Activated CD4-positive, alpha-beta T cell treated with anti-CD3 and anti-CD28 coated beads, Interleukin-2, Interleukin-4, amounts not matched to agents 100 ng/mL and 50 ng/mL, durations not matched to agents 16 hours and 8 hours (primary cell): ENCODE measurements around the gene PARD3.
"Not testable (repeated sequence)": the region's sequence is repeated elsewhere in the genome, so short reads cannot be mapped to it uniquely, and the experiment has no call there.

Source experiments
- DNase-seq: peaks from one replicate; pipeline ENCODE4 v3.0.0-alpha.2; 2020; ENCODE audit warnings: low spot score

Gene PARD3

DNA sequence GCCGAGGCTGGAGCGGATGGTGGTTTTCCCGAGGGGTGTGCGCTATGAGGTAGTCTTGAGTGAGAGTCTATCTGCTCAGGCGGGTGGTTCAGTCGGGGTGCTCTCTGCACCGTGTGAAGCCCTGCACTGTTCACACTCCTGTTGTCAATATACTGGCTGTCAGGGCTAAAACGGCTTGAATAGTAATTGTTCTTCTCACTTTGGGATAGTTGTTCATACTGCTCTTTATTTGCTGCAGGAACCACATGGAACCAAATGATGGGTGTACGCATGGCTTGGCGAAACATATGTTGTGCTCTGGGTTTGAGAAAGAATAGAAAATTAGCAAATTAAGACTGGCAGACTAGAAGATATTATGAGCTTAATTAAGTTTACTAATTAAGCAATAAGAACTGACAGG, 432.5 kb downstream of the PARD3 start:
- no peak for DNase-seq

DNA sequence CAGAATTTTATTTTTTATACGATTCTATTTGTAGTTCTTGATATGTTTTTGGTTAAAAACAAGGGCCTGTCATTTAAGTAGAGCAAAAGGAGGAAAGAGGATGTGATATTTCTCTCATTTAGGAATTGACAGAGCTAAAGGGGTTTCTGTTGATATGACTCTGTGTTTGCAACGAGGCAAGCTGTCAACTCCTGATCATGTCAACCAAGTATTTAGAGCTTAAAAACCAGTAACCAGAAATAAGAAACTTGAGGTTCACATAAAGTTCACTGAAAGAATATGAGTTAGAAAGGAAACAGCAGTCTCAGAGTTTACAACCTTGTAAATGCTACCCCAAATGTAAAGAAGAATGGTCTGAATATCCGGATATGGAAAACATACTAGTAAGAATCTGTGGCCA, 434.2 kb downstream of the PARD3 start:
- no peak for DNase-seq

DNA sequence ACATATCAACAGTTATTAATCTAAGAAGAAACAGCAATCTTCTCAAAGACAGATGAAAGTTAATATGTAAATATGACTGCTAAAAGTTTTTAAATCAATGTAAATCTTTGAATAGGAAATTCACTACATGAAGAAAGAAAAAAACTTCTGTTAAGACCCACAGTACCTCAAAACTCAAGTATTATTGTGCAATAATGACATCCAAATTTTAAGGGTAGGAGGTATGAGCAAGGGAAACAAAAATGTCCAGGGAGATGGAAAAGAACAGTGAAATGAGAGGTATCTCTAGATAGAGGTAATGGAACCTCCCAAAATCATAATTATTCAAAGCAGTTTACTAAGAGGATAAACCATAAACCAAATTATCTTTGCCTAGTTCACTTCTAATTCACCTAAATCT, 436.8 kb downstream of the PARD3 start:
- no peak for DNase-seq

DNA sequence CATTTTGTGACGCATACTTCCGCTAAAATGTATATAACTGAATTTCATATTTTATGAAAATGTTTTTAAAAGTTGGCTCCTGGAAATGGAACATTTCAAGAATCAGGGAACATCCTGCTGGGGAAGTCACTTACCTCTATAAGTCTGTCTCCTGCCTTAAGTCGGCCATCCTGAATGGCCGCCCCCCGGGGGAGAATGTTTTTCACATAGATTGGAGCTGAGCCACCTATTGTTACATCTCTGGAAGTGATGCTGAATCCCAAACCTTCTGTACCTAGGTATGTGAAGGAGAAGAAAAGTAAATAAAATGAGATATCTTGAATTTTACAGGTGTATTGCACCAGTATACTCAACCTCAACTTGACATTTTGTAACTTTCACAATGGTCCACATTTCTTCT, 437.3 kb downstream of the PARD3 start:
- no peak for DNase-seq

GRCh38 chr10:34374356-34375045, 440.6 kb downstream of the PARD3 start:
- DNase-seq = no peak

- DNase-seq = no peak
Observed at GRCh38 chr10:34373211-34373610, 441.9 kb downstream of the PARD3 start.

GRCh38 chr10:34372509-34372908, 442.6 kb downstream of the PARD3 start:
- no peak for DNase-seq

DNA sequence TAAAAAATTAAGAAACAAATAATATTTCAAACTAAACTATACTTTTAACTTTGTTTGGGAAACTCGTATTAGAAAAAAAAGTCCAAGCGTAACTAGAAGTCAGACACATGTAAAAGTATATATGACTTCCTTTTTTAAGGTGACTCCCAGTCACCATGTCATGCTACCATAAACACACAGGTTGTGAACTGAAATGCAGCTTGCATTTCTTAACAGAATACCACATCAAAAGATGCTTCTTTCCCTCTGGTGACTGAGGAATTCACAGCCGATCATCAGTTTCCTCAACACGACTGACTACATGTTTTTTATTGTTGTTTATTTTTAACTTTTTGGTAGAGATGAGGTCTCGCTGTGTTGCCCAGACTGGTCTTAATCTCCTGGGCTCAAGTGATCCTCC, 445.0 kb downstream of the PARD3 start:
- DNase-seq = no peak

GRCh38 chr10:34369120-34369519, 446.0 kb downstream of the PARD3 start:
- DNase-seq = no peak

GRCh38 chr10:34364253-34365037, 450.7 kb downstream of the PARD3 start:
- DNase-seq = no peak

DNA sequence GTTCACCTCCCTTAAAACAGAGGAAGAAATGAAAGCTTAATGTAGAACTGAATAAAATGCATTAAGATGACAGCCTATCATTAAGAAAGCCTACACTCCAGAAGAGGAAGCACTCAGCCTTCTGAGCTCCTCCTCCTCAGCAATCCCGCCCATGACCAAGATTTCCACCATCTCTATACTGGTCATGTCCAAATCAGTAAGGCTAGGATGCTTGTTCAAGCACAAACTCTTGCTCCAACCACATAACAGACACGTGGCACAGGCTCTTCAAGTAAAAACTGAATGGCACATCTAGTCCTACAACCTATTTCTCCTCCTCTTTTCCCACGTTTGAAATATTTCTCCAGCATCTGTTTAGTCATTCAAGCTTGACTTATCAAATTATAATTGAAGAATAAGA, 454.1 kb downstream of the PARD3 start:
- DNase-seq = no peak

- DNase-seq = no peak
Observed at GRCh38 chr10:34359435-34359813, 455.7 kb downstream of the PARD3 start.

GRCh38 chr10:34358729-34359434, 456.2 kb downstream of the PARD3 start:
- DNase-seq = no peak

DNA sequence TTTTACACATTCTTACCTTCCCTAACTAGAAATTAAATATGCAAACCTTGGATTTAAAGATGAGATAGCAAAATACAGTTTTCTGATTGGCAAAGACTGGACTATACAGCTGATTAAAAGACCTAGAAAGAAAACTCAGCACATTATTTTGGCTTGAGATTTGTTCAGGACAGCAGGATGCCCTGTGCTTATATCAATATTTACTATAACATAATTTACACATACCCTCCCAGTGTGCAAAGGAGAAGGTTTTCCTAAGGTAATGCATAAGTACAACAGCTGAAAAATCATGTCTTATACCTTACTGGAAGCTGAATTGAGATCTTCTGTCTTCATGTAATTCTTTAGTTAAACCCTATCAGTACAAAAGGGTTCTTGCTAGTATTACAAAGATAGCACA, 458.6 kb downstream of the PARD3 start:
- DNase-seq = no peak

GRCh38 chr10:34353530-34353929, 461.6 kb downstream of the PARD3 start:
- not testable (repeated sequence) for DNase-seq

DNA sequence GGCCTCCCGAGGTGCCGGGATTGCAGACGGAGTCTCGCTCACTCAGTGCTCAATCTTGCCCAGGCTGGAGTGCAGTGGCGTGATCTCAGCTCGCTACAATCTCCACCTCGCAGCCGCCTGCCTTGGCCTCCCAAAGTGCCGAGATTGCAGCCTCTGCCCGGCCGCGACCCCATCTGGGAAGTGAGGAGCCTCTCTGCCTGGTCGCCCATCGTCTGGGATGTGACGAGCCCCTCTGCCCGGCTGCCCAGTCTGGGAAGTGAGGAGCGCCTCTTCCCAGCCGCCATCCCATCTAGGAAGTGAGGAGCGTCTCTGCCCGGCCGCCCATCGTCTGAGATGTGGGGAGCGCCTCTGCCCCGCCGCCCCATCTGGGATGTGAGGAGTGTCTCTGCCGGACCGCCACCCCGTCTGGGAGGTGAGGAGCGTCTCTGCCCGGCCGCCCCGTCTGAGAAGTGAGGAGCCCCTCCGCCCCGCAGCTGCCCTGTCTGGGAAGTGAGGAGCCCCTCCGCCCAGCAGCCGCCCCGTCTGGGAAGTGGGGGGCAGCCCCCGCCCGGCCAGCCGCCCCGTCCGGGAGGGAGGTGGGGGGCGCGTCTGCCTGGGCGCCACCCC, 462.4 kb downstream of the PARD3 start:
- not testable (repeated sequence) for DNase-seq

DNA sequence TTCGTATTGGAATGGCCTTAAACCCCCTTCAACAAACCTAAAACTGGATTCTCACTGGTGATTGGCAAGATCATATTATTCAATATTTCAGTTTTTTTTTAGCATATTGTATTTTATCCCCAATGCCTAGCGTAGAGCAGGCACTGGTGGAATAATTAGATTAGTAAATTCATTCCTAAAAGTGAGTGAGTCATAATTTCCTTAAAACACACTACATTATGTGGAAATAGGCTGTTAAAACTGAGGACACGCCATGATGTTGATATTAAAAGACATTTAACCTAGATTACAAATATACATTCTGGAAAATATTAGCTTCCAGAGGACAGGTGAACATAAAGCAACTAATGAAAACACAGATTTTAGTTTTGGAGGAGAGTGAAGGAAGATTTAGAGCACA, 463.9 kb downstream of the PARD3 start:
- DNase-seq = no peak

- DNase-seq = no peak
Observed at GRCh38 chr10:34348917-34349485, 466.1 kb downstream of the PARD3 start.

GRCh38 chr10:34348021-34348420, 467.1 kb downstream of the PARD3 start:
- DNase-seq = no peak

- DNase-seq = no peak
Observed at GRCh38 chr10:34347131-34347530, 468.0 kb downstream of the PARD3 start.

- DNase-seq = no peak
Observed at GRCh38 chr10:34346516-34347100, 468.5 kb downstream of the PARD3 start.

- DNase-seq = no peak
Observed at GRCh38 chr10:34345383-34345782, 469.7 kb downstream of the PARD3 start.
